ENCODE data around the gene CEP89. TPM values are rescaled to one million over a fixed set of nuclear protein-coding genes. Genes with fewer than 3 reads are reported as not detected.

The CEP89 gene
- total RNA-seq, 1 experiment from 2014 or later, result 27.6 TPM

DNA sequence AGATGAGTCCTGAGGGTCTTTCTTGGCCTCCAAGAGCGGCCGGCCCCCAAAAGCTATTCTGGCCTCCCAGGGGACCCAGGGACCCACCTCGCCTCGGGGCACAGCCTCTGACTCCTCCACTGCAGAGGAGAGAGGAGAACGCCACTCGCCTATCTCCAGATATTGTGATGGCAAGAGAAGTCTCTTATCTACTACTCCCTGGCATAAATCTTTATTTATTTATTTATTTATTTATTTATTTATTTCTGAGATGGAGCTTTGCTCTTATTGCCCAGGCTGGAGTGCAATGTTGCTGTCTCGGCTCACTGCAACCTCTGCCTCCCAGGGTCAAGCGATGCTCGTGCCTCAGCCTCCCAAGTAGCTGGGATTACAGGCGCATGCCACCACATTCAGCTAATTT, 113.2 kb downstream of the CEP89 start (continued):
- TF ChIP-seq, protein P1, sequence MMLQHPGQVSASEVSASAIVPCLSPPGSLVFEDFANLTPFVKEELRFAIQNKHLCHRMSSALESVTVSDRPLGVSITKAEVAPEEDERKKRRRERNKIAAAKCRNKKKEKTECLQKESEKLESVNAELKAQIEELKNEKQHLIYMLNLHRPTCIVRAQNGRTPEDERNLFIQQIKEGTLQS (IDR thresholded peaks at IDR 0.05), result no peak
- TF ChIP-seq POLR2AphosphoS5 (IDR thresholded peaks at IDR 0.05; ENCODE audit: low read depth, low read length), result no peak

DNA sequence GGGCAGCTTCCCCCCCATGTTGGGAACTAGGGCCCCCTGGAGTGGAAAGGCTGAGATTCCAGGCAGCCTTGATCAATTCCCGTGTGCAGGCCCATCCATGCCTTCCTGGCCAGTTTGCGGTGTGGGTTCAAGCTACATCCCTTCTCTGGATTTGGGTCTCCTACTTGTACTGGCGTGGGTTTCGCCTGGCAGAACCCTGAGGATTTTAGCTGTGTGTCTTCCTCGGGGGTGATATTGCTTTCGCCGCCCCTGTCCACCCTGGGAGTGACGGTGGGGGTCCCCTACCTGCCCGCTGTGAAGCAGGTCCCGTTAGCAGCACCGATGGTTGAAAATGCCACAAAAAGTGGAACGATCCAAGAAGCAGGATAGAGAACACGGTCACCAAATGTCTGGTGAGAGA, 113.6 kb downstream of the CEP89 start:
- no TSS peak for BruUV-seq (replicated peaks)
- Histone ChIP-seq H3K36me3 (ENCODE audit: control insufficient read depth in 1 of 2, insufficient read depth in 2 of 2, low read length in 2 of 2) (no peaks in the 10 kb centered on the region), H3K4me3 (replicated peaks in 1 of 2; ENCODE audit: low read depth in 1 of 2, low read length in 2 of 2) (no peak overlapping the region), H3K27ac (ENCODE audit: low read depth, low read length) (no peak overlapping the region), H4K20me1 (ENCODE audit: insufficient read depth) (no peaks in the 10 kb centered on the region), H2AFZ (ENCODE audit: low read depth, low read length, poor library complexity, severe bottlenecking) (no peak overlapping the region), H3K4me2 (ENCODE audit: low read length) (no peak overlapping the region), H3K4me1 (ENCODE audit: control insufficient read depth in 1 of 2, insufficient read depth in 2 of 2, low read length in 2 of 2) (no peaks in the 10 kb centered on the region), H3K79me2 (ENCODE audit: insufficient read depth, low read length) (no peaks in the 10 kb centered on the region), H3K9ac (ENCODE audit: low read length) (no peak overlapping the region), H3K27me3 (ENCODE audit: insufficient read depth, low read length) (no peaks in the 10 kb centered on the region), H3K9me2 (ENCODE audit: insufficient read depth) (no peaks in the 10 kb centered on the region), H3K9me3 (ENCODE audit: control insufficient read depth in 1 of 2, insufficient read depth in 1 of 2, low read depth in 1 of 2, low read length in 2 of 2) (no peaks in the 10 kb centered on the region)
- intact Hi-C loops (cut with micrococcal nuclease), result no loop called here
- DNase-seq (ENCODE audit: low read depth, low spot score) (no peak), ATAC-seq (no peak)
- ChIA-PET POLR2A (no interaction called here), RAD21 (ENCODE audit: low non-redundant PET in 1 of 2, low total read pairs in 2 of 2, uncharacterized antibody in 2 of 2, unreplicated experiment in 2 of 2) (no interaction called here), CTCF (interaction anchor here (0.5 kb wide), 1 partner anchor 673 kb away, joined by 3 read pairs; no protein-coding TSS in a partner anchor)
- TF ChIP-seq FOSL1 (IDR thresholded peaks at IDR 0.05; ENCODE audit: low read depth) (no peak), ZFX (IDR thresholded peaks at IDR 0.05) (no peak), CTCF (IDR thresholded peaks at IDR 0.05 in 2 of 3, conservative IDR thresholded peaks at IDR 0.05 in 1 of 3; ENCODE audit: borderline replicate concordance in 1 of 3, insufficient read depth in 1 of 3, low read depth in 2 of 3, low read length in 2 of 3) (no peak), RAD21 (IDR thresholded peaks at IDR 0.05; ENCODE audit: low read depth) (no peak), EGR1 (IDR thresholded peaks at IDR 0.05; ENCODE audit: low read depth) (no peak), CBX3 (IDR thresholded peaks at IDR 0.05; ENCODE audit: low read depth) (no peak), SP1 (IDR thresholded peaks at IDR 0.05; ENCODE audit: low read depth) (no peak), POLR2AphosphoS5 (IDR thresholded peaks at IDR 0.05; ENCODE audit: low read depth, low read length) (no peak)
- TF ChIP-seq, protein P2, sequence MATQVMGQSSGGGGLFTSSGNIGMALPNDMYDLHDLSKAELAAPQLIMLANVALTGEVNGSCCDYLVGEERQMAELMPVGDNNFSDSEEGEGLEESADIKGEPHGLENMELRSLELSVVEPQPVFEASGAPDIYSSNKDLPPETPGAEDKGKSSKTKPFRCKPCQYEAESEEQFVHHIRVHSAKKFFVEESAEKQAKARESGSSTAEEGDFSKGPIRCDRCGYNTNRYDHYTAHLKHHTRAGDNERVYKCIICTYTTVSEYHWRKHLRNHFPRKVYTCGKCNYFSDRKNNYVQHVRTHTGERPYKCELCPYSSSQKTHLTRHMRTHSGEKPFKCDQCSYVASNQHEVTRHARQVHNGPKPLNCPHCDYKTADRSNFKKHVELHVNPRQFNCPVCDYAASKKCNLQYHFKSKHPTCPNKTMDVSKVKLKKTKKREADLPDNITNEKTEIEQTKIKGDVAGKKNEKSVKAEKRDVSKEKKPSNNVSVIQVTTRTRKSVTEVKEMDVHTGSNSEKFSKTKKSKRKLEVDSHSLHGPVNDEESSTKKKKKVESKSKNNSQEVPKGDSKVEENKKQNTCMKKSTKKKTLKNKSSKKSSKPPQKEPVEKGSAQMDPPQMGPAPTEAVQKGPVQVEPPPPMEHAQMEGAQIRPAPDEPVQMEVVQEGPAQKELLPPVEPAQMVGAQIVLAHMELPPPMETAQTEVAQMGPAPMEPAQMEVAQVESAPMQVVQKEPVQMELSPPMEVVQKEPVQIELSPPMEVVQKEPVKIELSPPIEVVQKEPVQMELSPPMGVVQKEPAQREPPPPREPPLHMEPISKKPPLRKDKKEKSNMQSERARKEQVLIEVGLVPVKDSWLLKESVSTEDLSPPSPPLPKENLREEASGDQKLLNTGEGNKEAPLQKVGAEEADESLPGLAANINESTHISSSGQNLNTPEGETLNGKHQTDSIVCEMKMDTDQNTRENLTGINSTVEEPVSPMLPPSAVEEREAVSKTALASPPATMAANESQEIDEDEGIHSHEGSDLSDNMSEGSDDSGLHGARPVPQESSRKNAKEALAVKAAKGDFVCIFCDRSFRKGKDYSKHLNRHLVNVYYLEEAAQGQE (IDR thresholded peaks at IDR 0.05; ENCODE audit: low read depth), result no peak

Data from HCT116 (cell line).